K562 (cell line): Measurements from ENCODE around the gene TMEM120B. TPM values are rescaled to one million over a fixed set of nuclear protein-coding genes. Genes with fewer than 3 reads are reported as not detected.
A peak's percentile ranks its signal among the peaks of the same experiment; 100 is the strongest.

Experiments used
- BACH1 ChIP-seq: fragments of 200-800 bp; sonication (Bioruptor generic); IDR thresholded peaks from 2 replicates; pipeline ENCODE4 v1.6.1; 2016; ENCODE audit warnings: missing genetic modification characterization, missing compliant biosample characterization
- CBX1 ChIP-seq: sonication (generic); IDR thresholded peaks from 2 replicates; pipeline ENCODE4 v1.6.1; 2016; ENCODE audit warnings: antibody characterized with exemption, low read depth, mild to moderate bottlenecking
- E2F1 ChIP-seq: sonication (generic); formaldehyde crosslinking; IDR thresholded peaks from 2 replicates; pipeline ENCODE4 v1.8.1; 2023; ENCODE audit warnings: mild to moderate bottlenecking, missing genetic modification reagents, moderate library complexity
- HEY1 ChIP-seq: fragments of 250-450 bp; sonication (Bioruptor Pico); IDR thresholded peaks from 2 replicates; pipeline ENCODE4 v1.5.0; 2020; ENCODE audit warnings: mild to moderate bottlenecking, moderate library complexity, borderline replicate concordance
- LARP7 ChIP-seq: fragments of 450-650 bp; IDR thresholded peaks from 2 replicates; pipeline ENCODE4 v1.6.1; 2016
- NR4A1 ChIP-seq, 2 experiments: fragments of 250-450 bp in 1 of 2; fragments of 450-650 bp in 1 of 2; sonication (Bioruptor Pico) in 1 of 2; IDR thresholded peaks; 2 replicates each; pipeline versions ENCODE4 v1.4.0 to v1.6.1; 2016 to 2020; ENCODE audit warnings: mild to moderate bottlenecking in 2 of 2, missing compliant biosample characterization in 1 of 2, missing genetic modification characterization in 1 of 2, moderate library complexity in 1 of 2
- OTX1 ChIP-seq: fragments of 450-650 bp; formaldehyde crosslinking; IDR thresholded peaks from 2 replicates; pipeline ENCODE4 v1.4.0; 2022; ENCODE audit warnings: mild to moderate bottlenecking
- PURB ChIP-seq: sonication (generic); formaldehyde crosslinking; IDR thresholded peaks from 2 replicates; pipeline ENCODE4 v1.9.0; 2021; ENCODE audit warnings: low read depth, mild to moderate bottlenecking, missing genetic modification reagents
- RAD51 ChIP-seq: fragments of 450-650 bp; IDR thresholded peaks from 2 replicates; pipeline ENCODE4 v1.7.1; 2016; ENCODE audit warnings: low read depth, mild to moderate bottlenecking, borderline replicate concordance
- RB1 ChIP-seq: fragments of 450-650 bp; IDR thresholded peaks from 2 replicates; pipeline ENCODE4 v1.6.1; 2017; ENCODE audit warnings: low read depth, mild to moderate bottlenecking
- RBBP5 ChIP-seq: fragments of 200-600 bp; sonication (generic); IDR thresholded peaks from 2 replicates; pipeline ENCODE4 v1.6.1; 2012; ENCODE audit warnings: borderline replicate concordance, mild to moderate bottlenecking, low read length, control low read depth, inconsistent platforms; ENCODE audit not compliant: insufficient read depth, poor library complexity, severe bottlenecking
- RBM39 ChIP-seq: fragments of 200-400 bp; formaldehyde crosslinking; optimal IDR thresholded peaks from 2 replicates; pipeline ENCODE3; 2018; ENCODE audit warnings: low read depth, low read length
- SUPT5H ChIP-seq: fragments of 450-650 bp; IDR thresholded peaks from 2 replicates; pipeline ENCODE4 v1.6.1; 2016
- TAL1 ChIP-seq: fragments of 450-650 bp; IDR thresholded peaks from 2 replicates; pipeline ENCODE4 v1.6.1; 2016; ENCODE audit warnings: mild to moderate bottlenecking
- USF1 ChIP-seq: sonication (generic); formaldehyde crosslinking; IDR thresholded peaks from 2 replicates; pipeline ENCODE4 v1.9.0; 2022; ENCODE audit warnings: mild to moderate bottlenecking, missing genetic modification reagents
- USF2 ChIP-seq: sonication (generic); formaldehyde crosslinking; IDR thresholded peaks from 2 replicates; pipeline ENCODE4 v1.5.0; 2020; ENCODE audit warnings: missing genetic modification reagents
- ZBTB12 ChIP-seq: fragments of 250-450 bp; sonication (Bioruptor Pico); IDR thresholded peaks from 2 replicates; pipeline ENCODE4 v1.4.0; 2020
- ZFP30 ChIP-seq: fragments of 250-450 bp; sonication (Bioruptor Pico); IDR thresholded peaks from 2 replicates; pipeline ENCODE4 v1.8.0; 2022; ENCODE audit warnings: moderate library complexity, mild to moderate bottlenecking, inconsistent platforms, borderline replicate concordance
- ZNF668 ChIP-seq: fragments of 250-450 bp; sonication (Bioruptor Pico); IDR thresholded peaks from 2 replicates; pipeline ENCODE4 v1.8.0; 2022; ENCODE audit warnings: mild to moderate bottlenecking, inconsistent platforms
- polyA plus RNA-seq, 8 experiments: library from polyadenylated mRNA; depleted of rRNA in 4 of 8; stranded (reverse) in 5 of 8; unstranded in 3 of 8; fragments of >200 nt; fragmentation: Nextera tagmentation in 2 of 8; fragmentation: Illumina TruSeq in 1 of 8; extraction: Ambion mirVana in 2 of 8; extraction: Trizol in 1 of 8; gene quantifications; 2 replicates each; pipeline versions ENCODE4 v1.2.1 to v1.2.3, GENCODE V29; 2011 to 2014; ENCODE audit warnings: inconsistent platforms in 1 of 8, missing spikeins in 1 of 8
- total RNA-seq, 7 experiments: library from RNA; depleted of rRNA in 6 of 7; stranded (reverse); fragments of >200 nt in 6 of 7; fragmentation: Illumina TruSeq in 2 of 7; extraction: Trizol in 2 of 7; gene quantifications; 2 replicates each; pipeline versions ENCODE4 v1.2.1 to v1.2.3, GENCODE V29; 2011 to 2021; ENCODE audit warnings: low replicate concordance in 1 of 7
- TF ChIP-seq, protein P1 (sequence below): fragments of 200-800 bp; sonication (Bioruptor generic); IDR thresholded peaks from 2 replicates; pipeline ENCODE4 v1.6.1; 2017; ENCODE audit warnings: missing genetic modification characterization, missing compliant biosample characterization
- TF ChIP-seq, protein P2 (sequence below): fragments of 250-450 bp; sonication (Bioruptor Pico); IDR thresholded peaks from 2 replicates; pipeline ENCODE4 v1.8.0; 2022; ENCODE audit warnings: moderate library complexity, mild to moderate bottlenecking, inconsistent platforms

Gene TMEM120B
- total and polyA plus RNA-seq, 9 of the 15 experiments (the other 6 are each of a cell fraction or from before 2014, with no cell fraction given): 1.7 to 18.6 (median 7.4) TPM

GRCh38 chr12:121748571-121749265 lies 36.2 kb downstream of the TMEM120B start (continued):
- TF ChIP-seq TAL1 (0 out of 2 replicates have a peak, but pooled peaks have one; percentile 35), HEY1 (CRISPR knock-in tag) (no peak), ZNF668 (CRISPR knock-in tag) (no peak), OTX1 (CRISPR knock-in tag) (no peak), NR4A1 (CRISPR knock-in tag; IDR thresholded peaks at IDR 0.05) (no peak), NR4A1 (tag; IDR thresholded peaks at IDR 0.05) (peak; percentile 72), RB1 (no peak), ZFP30 (CRISPR knock-in tag) (no peak), USF2 (CRISPR knock-in tag) (no peak), ZBTB12 (CRISPR knock-in tag) (peak; percentile 66; the same call in 1 of the 2 replicates), LARP7 (no peak), SUPT5H (no peak), E2F1 (no peak), PURB (CRISPR knock-in tag) (no peak), CBX1 (0 out of 2 replicates have a peak, but pooled peaks have one; percentile 45), RAD51 (no peak; the same call in 1 of the 2 replicates), USF1 (CRISPR knock-in tag) (peak; percentile 57; the same call in 1 of the 2 replicates), RBM39 (no peak), RBBP5 (peak; percentile 27), BACH1 (tag) (peak; percentile 54; the same call in 1 of the 2 replicates)
- TF ChIP-seq, protein P1, sequence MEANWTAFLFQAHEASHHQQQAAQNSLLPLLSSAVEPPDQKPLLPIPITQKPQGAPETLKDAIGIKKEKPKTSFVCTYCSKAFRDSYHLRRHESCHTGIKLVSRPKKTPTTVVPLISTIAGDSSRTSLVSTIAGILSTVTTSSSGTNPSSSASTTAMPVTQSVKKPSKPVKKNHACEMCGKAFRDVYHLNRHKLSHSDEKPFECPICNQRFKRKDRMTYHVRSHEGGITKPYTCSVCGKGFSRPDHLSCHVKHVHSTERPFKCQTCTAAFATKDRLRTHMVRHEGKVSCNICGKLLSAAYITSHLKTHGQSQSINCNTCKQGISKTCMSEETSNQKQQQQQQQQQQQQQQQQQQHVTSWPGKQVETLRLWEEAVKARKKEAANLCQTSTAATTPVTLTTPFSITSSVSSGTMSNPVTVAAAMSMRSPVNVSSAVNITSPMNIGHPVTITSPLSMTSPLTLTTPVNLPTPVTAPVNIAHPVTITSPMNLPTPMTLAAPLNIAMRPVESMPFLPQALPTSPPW (CRISPR knock-in tag): peak; percentile 84
- TF ChIP-seq, protein P2, sequence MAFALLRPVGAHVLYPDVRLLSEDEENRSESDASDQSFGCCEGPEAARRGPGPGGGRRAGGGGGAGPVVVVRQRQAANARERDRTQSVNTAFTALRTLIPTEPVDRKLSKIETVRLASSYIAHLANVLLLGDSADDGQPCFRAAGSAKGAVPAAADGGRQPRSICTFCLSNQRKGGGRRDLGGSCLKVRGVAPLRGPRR: no peak
